Stimulated activated CD8-positive, alpha-beta memory T cell treated with anti-CD3 and anti-CD28 coated beads, Interleukin-4, amount 100 ng/mL, for 24 hours (primary cell): ENCODE results near the gene MYH7B.

Source experiments
- DNase-seq: peaks from one replicate; pipeline ENCODE4 v3.0.0-alpha.2; 2020; ENCODE audit warnings: low read depth

The MYH7B gene

DNA sequence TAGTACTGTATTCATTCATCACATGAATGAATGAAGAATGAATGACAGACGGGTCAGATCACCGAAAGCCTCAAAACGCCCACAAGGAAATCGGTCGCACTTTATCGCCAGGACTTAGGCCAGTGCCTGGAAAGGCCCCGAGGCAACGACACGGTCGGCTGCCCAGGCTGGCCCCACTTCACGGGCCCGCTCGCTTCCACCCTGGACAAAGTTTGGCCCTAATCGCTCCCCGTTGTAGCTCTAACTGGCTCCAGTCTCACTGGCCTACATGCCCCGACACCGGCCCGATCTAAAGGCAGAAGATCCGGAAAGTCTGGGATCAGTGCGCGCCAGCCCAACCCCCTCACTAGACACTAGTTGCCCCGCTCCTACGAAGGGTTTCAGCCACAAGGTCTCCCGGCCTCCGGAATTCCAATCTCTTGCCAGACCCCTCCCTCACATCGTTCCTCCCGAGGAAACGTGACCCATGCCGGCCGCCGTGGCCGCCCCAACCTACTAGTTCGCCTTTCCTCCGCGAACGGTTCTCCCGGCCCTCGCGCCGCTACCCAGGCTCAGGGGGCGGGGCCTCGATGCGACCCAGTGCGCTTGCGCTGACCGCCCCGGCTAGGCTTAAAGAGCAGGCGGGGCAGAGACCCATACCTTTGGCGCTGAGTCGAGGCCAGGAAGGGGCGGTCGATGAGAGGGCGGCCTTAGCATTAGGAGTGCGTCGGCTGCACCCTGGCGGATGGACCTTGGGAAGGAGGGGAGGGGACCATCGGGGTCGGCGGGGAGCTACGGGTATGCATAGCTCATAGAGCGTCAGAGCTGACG lies at the start of gene MYH7B, which contains the start of gene GSS:
MYH7B (plus strand) TSS at position 638 of the 810 bp plus-strand sequence. CDS start 22,138 bp downstream, outside the sequence.
GSS (minus strand) TSS at position 576 of the 810 bp plus-strand sequence. CDS start 3,954 bp downstream, outside the sequence.
- peak; percentile 97 for DNase-seq

DNA sequence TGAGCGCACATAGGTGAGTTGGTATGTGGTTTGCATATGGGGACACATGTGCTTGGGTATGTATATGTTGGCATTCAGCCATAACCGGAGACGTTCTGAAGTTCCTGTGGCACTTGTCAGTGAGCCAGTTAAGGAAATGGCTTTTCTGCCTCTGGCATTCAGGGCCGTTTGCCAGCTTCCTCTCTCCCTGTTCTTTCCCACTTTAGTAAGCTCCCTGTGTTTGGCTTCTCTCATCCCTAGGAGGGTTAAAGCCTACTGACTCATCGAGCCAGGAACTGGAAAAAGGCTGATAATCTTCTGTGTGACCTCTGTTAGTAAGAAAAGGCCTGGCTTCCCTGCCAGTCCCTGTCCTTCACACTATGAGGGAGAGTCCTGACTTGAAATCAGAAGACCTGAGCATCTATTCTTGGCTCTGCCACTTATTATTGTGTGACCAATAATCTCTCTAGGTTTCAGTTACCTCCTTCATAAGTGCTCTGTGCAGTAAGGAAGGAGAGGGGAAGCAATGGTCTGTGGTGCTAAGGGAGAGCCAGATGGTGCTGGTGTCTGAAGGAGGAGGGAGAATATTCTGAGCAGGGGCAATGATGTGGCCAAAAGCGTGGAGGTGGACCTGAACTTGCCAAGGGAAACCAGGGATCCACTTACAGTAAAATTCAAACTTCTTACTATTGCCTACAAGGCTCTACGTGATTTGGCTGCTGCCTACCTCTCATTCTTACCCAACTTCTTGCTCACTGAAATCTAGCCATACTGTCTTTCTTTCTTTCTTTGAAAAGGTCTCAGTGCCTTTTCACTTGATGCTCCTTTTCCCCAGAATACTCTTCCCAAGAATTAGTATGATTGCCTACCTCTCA lies 47.8 kb upstream of the MYH7B start:
- DNase-seq, result no peak

DNA sequence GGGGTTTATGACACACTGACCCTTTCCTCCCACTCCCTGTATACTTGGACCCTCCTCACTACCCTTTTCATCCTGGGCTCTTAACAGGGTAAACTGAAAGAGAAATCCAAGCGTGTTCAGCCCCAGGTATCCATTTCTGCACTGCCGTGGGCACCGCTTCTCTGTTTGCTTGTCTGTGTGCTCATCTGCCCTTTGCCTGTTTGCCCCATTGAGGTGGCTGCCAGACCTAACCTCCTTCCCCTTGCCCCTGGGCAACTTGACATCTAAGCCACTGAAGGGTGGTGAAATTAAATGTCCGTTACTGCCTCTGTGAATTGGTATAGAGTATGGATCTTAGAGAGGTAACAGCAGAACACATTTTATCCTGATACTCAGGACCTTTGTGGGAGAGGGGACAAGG lies 40.5 kb upstream of the MYH7B start:
- DNase-seq, result no peak

DNA sequence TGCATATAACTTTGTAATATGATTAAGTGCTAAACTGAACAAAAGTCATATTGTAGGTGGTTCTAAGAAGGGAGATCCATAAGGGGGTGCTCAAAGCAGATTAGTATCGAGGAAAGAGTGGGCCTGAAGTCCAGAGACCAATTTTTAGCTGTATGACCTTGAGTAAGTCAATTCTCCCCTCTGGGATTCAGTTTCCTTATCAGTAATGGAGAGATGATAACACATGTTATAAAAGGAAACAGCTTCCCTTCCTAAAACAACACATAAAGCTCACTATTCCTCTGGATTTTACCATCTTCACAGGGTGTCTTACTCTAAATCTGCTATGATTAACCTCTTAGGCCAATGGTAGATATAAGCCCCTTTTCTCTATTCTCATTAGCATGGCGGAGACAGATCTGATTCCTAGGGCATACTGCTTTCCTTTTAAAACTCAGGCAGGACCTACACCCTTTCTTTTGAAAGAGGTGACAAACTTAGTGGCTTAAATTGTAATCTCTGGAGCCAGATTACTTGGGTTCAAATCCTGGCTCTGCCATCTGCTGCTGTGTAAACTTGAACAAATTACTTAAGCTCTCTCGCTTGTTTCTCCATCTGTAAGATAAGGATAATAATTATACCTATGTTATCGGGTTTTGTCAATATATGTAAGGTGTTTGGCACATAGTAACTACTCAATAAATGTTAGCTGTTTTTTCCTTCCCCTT lies 39.8 kb upstream of the MYH7B start:
- DNase-seq, result no peak

DNA sequence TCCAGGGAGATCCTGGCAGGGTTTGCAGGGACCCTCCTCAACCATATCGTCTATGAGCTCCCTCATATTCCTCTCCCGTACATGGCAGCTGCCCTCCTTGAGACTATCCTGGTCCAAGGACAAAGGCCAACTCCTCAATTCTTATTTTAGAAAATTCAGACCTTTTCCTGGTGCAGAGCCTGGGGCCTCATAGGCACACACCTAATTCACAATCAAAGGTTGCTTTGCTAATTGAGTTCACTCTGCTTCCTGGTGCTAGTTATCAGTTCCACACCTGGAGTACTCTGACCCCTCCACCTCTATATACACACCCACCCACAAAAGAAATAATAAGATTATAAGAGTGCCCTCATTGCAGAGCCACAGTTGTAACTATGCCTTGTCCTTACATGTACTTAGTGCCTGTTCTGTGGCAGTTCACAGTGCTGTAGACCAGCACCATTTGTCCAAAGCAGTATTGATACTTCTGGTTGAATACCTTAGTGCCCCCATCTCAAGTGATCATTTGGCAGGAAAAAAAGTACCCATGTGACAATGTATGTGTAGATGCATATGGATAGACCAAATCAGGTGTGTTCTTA lies 38.8 kb upstream of the MYH7B start:
- DNase-seq, result no peak

DNA sequence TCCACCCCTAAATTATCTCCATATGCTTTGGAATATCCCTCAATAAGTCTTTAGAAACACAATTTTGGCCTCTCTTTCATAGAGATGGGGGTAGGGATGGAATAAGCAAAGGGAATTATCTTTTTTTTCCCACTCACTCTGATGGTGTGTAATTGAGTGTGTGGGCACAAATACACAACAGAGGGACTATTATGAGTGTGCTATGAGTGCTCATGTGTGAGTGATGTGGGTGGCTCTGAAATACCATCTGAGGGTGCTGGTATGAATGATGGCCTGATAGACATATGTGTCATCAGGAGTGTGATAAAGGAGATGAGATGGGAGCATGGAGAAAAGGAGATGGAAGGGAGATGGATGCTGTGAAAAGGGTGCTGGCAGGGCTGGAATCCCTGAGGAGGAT lies 35.6 kb upstream of the MYH7B start:
- DNase-seq, result no peak

DNA sequence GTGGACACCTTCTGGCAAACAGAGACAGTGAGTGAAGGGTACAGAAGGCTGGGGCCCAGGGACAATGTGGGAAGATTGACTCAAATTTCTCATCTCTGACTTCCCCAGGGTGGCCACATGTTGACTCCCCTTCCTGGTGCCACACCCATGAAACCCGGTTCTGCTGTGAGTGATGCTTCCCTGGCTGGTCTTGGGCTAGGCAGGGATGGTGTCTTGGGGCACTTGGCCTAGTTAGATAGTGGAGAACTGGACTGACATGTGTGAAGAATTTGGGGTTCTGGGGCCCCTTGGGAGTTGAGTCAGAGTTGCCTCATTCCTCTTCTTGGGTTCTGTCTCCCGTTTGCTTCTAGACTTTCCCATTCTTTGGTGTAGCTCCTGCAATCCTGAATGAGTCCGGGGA lies 34.2 kb upstream of the MYH7B start:
- no peak for DNase-seq

DNA sequence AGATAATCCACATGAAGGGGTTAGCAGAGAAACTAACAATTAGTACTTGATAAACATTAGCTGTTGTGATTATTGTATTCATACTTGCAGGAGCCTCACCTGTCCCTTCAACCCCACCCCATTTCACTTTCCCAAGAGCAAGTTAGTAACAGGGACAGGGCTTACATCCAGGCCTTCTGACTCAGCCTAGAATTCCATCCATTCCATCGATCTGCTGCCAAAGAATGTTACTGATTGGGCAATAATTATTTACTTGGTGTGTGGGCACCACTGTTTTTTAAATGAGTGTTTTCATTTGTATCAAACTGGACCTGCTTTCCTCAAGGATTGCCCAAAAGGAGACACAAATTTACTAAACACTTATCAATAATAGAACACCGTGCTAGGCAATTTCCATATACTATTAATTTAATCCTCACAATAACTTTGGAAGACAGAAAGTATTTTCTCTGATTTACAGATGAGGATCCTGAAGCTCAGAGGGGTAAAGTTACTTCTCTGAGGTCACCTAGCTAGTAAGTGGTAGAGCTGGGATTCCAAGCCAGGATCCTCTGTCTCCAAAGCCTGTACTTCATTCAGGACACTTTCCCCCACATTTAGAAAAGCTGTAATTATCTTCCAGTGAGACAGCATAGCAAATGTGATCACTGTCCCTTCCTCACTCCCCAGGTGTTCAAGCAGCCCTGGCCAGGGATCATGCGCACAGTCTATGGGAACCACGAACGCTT lies 32.9 kb upstream of the MYH7B start:
- DNase-seq, result no peak

DNA sequence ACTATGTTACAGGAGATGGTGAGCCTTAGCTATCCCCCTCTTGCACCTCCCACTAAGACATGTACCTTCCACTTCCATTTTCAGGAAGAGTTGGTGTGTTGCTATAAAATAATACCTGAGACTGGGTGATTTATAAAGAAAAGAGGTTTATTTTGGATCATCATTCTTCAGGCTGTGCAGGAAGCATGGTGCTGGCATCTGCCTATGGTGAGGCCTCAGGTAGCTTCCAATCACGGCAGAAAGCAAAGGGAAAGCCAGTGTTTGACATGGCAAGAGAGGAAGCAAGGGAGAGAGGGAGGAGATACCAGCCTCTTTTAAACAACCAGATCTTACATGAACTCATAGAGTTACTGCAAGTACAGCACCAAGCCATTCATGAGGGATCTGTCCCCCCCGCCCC lies 32.3 kb upstream of the MYH7B start:
- DNase-seq, result no peak

DNA sequence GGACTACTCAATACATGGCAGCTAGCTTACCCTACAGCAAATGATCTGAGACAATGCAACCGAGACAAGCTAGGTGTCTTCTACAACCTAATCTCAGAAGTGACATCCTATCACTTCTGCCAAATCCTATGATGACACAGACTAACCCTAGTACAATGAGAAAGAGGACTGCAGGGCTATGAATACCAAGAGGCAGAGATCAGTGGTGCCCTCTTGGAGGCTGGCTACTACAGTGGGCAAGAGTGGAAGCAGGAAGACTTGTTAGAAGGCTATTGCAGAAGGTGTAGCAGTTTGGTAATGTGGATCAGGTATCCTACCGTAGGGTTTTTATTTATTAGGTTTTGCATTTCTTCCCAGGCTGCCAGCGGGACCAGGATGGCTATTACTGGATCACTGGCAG lies 30.3 kb upstream of the MYH7B start:
- DNase-seq, result no peak

DNA sequence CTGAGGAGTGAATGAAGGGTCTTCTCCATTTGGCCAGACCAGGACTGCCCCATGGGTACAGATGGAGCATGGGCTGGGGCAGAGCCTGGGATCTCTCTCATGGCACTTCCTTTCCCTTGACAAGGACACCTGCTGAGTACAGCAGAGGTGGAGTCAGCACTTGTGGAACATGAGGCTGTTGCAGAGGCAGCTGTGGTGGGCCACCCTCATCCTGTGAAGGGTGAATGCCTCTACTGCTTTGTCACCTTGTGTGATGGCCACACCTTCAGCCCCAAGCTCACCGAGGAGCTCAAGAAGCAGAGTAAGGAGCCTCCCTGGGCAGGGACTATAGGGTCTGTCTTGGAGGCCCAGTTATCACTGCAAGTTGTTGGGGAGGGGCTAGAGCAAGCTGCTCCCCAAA lies 29.7 kb upstream of the MYH7B start:
- DNase-seq, result no peak

DNA sequence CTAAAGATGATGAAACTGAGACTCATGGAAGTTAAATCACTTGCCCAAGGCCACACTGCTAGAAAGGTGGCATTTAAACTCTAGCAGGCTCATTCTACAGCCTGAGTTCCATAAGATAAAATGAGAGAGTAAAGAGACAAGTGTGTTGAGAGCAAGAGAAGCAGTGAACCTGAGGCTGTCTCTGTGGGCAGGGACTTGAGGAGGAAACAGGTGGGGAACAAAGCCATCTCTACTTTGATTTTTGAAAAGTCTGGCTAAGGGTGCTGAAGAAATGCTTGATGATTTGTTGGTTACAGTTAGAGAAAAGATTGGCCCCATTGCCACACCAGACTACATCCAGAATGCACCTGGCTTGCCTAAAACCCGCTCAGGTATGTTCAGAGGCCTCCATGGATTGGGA lies 29.1 kb upstream of the MYH7B start:
- DNase-seq, result no peak

DNA sequence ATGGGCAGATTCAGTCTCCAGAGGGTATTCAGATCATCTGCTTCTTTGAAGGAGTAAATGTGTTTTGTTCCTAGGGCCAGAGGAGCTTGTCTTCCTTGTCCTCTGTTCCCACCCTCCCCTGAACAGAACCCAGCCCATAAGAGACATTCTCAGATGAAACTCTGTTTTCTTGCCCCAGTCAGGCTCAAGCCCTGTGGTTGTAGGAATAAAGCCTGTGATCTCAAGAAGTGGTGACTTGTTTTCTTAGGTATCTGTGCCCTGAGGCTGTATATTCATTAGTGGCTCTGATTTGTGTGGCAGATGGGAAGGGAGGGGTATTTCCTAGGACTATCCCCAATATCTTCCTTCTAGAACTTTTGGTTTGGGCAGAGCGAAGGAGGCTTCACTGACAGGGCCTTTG lies 27.9 kb upstream of the MYH7B start:
- no peak for DNase-seq

DNA sequence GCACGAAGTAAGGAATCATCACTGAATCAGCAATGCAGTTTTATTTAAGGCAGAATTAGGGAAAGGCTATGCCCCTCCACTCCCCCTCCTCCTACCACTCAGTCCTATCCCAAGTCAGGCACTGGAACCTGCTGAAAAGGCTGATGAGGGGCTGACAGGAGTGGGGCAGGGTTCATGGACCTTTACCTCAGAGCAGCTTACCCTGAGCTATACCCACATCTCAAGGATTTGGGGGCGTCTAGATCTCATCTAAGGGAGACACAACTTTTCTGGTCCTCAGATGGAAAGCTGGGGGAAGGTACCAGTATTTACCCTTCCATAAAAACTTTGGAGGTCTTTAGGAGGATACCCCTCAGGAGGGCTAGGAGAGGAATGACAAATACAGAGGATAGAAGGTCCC lies 27.3 kb upstream of the MYH7B start:
- DNase-seq, result no peak

DNA sequence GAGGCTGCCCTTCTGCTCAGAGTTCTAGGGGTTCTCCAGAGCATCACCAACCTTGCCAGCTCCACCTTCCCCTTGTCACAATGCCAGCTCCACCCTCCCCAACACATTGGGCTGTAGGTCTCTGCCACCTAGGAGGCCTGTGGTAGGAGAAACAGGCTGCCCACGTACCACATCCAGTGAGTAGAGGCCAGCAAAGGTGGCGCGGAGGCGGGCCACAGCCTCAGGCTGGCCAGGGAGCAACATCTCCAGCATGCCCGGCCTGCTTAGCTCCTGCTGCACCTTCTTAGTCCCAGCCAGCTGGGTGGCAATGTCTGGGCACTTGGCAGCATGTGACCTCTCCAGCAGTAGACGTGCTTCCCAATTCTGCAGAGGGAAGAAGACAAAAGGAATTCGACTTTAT lies 23.9 kb upstream of the MYH7B start:
- DNase-seq, result no peak

DNA sequence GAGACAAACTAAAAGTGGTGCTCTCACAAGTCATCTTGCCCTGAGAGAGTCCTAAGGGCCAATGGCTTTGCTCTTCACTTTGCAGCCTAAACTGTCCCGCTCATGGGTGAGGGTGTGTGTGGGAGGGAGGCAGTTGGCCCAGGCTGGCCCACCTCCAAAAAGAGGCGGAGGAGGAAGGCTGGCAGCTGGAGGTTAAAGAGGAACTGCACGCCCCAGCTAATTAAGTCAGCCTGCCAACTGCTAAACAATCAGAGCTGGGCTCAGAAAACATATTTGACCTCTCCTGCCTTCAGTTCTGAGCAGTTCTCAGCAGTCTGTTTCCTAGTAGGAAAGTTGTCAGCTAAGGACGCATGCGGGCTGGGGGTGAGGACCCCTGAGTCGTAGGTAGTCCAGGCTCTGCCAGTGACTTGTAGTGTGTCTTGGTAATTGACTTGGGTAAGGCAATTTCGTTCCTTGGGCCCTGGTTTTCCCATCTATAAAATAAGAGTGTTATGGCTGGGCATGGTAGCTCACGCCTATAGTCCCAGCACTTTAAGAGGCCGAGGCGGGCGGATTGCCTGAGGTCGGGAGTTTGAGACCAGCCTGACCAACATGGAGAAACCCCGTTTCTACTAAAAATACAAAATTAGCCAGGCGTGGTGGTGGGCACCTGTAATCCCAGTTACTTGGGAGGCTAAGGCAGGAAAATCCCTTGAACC lies 17.1 kb upstream of the MYH7B start:
- no peak for DNase-seq

DNA sequence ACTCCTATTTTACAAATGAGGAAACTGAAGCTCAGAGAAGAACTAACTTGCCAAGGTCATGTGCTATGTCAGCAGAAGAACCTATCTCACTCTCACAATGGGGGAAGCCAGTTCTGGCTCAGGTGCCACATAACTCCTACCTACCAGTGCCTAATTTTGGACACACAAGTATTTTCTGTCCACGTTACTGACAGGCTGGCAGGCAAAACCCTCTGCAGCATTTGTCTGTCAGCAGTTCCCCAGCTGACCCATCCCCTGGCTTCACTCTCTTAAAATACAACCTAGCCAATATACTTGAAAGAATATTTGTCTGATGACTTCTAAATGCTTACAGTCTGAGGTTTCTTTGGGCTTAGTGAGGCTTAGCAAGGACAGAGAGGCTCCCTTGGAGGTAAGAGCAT lies 15.6 kb upstream of the MYH7B start:
- DNase-seq, result no peak

DNA sequence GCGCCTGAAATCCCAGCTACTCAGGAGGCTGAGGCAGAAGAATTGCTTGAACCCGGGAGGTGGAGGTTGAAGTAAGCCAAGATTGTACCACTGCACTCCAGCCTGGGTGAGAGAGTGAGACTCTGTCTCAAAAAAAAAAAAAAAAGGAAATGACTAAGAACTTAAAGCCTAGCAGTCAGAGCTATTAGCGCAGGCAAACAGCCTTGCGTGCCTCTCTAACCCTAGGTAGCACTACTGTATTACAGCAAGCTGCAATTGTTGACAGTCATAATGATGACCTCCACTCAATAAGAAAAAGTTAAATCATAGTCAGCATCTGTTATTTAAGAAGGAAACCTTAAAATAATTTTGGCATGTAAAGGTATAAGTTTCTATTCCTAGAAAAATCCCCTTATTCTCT lies 14.4 kb upstream of the MYH7B start:
- no peak for DNase-seq

DNA sequence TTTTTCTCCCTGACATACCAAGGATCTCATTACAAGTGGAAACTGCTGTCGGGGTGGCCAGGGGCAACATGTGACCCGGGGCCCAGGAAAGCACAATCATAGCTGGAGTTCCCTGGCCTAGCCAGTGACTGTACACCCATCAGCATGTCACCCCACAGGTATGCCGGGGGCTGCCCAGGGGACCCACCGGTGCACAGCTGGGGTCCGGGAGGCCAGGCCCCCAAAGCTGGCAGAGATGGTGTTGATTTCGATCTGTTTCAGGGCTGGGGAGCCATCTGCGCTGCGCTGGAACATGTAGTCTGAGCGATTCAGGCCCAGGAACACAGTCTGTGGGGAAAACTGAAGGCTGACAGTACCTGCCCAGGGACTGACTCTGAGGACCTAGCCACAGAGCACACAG lies 13.4 kb upstream of the MYH7B start:
- no peak for DNase-seq

DNA sequence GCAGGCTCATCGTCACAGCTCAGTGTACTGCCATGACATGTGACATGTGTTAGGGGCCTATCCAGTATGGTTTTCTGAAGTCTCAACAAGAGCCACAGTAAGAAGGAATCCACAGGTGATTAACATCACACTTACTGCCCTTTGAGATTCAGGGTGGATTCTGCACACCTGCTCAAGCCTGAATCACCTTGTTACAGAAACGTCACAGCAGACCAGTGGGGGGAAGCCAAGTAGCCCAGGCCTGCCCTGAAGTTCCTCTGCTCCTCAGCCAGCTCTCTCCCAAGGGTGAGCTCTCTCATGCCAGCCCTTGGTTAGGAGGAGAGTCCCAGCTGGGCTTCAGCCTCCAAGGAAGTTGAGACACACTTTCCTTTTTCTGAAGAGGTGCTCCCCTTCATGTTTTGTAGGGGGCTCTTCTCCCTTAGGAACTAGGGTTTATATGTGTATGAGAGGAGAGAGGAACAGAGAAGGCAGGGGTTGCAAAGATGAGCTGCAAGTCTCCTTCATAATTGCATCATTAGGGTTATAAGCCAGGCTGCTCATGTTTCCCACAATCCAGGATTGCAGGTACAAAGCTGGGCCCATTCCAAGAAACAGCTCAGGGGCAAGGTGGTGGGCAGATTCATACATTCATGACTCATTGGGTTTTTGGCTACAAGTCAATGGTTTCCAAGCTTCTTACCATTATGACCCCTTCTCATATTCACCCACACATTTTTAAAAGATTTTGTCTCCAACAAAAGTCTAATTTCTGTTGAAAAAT lies 11.7 kb upstream of the MYH7B start:
- no peak for DNase-seq
